Upper lobe of left lung (tissue), 4 donors: ENCODE measurements around the gene ATXN7L1.
A peak's percentile ranks its signal among the peaks of the same experiment; 100 is the strongest.

Source experiments
- CTCF ChIP-seq, 6 experiments: fragments of 450-650 bp in 4 of 6; fragments of 200-600 bp in 2 of 6; sonication (generic) in 2 of 6; IDR thresholded peaks; one replicate each; pipeline ENCODE4 v1.5.1; 2016 to 2019; ENCODE audit warnings: antibody characterized with exemption in 6 of 6
- EP300 ChIP-seq, 4 donors: sonication (generic); formaldehyde crosslinking; IDR thresholded peaks; one replicate each; pipeline ENCODE4 v1.5.1; 2017; ENCODE audit warnings: antibody characterized with exemption in 4 of 4, control low read depth in 2 of 4
- POLR2A ChIP-seq, 4 donors: fragments of 450-650 bp; IDR thresholded peaks; one replicate each; pipeline ENCODE4 v1.5.1; 2016 to 2017; ENCODE audit warnings: antibody characterized with exemption in 4 of 4, mild to moderate bottlenecking in 2 of 4
- POLR2AphosphoS5 ChIP-seq, 2 donors: sonication (generic); formaldehyde crosslinking; IDR thresholded peaks; one replicate each; pipeline ENCODE4 v1.5.1; 2017; ENCODE audit warnings: antibody characterized with exemption in 2 of 2

- TF ChIP-seq CTCF (IDR thresholded peaks at IDR 0.05) (no peak), POLR2AphosphoS5 (IDR thresholded peaks at IDR 0.05) (peak in 1 of 2 donors; percentile 47), POLR2A (IDR thresholded peaks at IDR 0.05) (no peak), EP300 (IDR thresholded peaks at IDR 0.05) (no peak)
Observed at GRCh38 chr7:105776068-105776790, 100.2 kb downstream of the ATXN7L1 start.
